Measurements from ENCODE around the gene OR14J1.
"Not testable (repeated sequence)": the region's sequence is repeated elsewhere in the genome, so short reads cannot be mapped to it uniquely, and the experiment has no call there.

The OR14J1 gene

GRCh38 chr6:29301316-29301715, at the start of gene OR14J1:
OR14J1 (plus strand) TSS chr6:29301701; CDS start chr6:29306690, 4,989 bp downstream.
- DNase-seq = no peak

DNA sequence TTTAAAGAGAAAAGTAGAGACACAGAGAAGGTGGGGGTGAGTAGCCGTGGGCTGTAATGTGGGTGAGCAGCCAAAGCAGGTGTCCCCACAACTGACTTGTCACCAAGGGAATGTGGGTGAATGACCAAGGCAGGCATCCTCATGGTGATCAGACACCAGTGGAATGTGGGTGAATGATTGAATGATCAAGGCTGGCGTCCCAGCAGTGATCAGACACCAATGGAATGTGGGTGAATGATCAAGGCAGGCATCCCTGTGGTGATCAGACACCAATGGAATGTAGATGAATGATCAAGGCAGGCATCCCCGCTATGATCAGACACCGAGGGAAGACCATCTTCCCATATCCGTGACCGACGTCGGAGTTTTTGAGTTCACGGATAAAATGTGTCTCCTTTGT, 49.8 kb upstream of the OR14J1 start:
- DNase-seq = no peak

DNA sequence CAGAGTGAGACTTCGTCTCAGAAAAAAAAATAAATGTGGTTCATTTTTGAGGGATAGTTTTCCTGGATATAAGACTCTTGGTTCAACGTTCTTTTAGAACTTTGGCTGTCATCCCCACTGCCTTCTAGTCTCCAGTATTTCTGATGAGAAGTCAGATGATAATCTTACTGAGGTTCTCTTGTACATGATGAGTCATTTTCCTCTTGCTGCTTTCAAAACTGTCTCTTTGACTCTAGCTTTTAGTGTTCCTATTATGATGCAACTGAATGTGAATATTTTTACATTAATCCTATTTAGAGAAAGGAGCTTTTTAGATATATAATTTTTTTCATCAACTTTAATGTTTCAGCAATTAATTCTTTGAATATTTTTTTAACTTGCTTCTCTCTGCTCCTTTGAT, 46.0 kb upstream of the OR14J1 start:
- DNase-seq = no peak

DNA sequence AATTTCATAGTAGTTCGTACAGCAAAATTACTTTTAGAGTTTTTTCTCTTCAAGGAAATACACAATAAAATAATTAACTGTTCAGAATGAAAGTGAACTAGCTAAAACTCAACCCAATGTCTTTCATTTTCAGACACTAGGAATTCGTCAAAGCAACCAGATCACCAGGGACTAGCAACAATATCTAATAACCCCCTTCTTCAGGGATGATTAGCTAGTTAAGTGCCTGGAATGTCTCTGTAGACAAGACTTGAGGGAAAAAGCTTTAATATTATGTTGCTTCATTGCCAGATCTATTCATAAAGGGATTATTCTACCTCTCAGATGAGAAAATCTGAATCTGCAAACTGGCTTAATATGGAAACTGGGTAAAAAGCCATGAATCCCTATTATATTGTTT, 41.8 kb upstream of the OR14J1 start:
- DNase-seq = no peak

- no peak for DNase-seq
These were observed 38.5 kb upstream of the OR14J1 start for GRCh38 chr6:29263001-29263400.

DNA sequence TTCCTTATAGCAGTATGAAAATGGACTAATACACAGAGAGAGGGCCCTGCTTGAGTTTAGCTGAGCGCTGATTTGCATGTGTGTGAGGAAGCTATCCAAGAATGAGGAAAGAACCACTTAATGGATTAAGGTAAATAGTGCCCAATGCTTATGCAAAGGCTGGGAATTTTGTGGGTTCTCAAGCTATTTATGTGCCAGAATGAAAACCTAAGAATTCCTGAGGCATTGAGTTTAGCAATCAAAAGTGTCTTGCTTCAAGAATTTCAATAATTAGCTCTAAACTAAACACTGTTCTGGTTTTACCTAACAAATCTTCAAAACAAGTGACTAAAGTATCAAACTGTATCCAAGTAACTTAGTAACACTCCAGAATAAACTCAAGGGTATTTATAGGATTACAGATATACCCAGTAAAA, 7.0 kb upstream of the OR14J1 start:
- no peak for DNase-seq

GRCh38 chr6:29295181-29295585, 6.3 kb upstream of the OR14J1 start:
- no peak for DNase-seq

- DNase-seq = no peak
These were observed 5.9 kb upstream of the OR14J1 start for GRCh38 chr6:29295623-29296022.

- no peak for DNase-seq
These were observed 18.4 kb downstream of the OR14J1 start for GRCh38 chr6:29319931-29320330.

- DNase-seq = not testable (repeated sequence)
These were observed 21.8 kb downstream of the OR14J1 start for GRCh38 chr6:29323332-29323731.

DNA sequence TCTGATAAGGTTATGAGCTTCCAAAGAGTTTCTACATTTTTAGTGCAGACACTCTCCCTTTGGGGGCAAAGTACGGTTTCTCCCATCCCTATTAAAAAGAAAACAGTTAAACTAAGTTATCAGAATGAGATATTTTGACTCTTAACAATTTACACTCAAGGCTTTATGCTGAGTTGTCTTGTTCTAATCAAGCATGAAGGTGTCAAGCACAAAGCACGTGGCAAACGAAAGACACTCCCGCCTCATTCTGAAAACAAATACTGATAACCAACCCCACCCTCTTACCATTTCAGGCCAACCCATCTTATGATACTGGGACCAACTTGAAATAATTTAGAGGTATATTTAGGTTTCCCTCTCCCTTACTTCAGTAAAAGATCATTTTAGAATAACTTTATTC, 24.3 kb downstream of the OR14J1 start:
- no peak for DNase-seq

- no peak for DNase-seq
These were observed 31.2 kb downstream of the OR14J1 start for GRCh38 chr6:29332676-29333075.

DNA sequence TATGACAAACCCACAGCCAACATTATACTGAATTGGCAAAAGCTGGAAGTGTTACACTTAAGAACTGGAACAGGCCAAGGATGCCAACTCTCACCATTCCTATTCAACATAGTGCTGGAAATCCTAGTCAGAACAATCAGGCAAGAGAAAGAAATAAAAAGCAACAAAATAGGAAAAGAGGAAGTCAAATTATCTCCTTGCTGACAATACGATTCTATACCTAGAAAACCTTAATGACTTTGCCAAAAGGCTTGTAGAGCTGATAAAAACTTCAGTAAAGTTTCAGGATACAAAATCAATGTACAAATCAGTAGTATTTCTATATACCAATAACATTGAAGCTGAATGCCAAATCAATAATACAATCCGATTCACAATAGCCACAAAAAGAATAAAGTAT, 34.8 kb downstream of the OR14J1 start:
- no peak for DNase-seq

GRCh38 chr6:29345380-29345779, 43.9 kb downstream of the OR14J1 start:
- DNase-seq = no peak

DNA sequence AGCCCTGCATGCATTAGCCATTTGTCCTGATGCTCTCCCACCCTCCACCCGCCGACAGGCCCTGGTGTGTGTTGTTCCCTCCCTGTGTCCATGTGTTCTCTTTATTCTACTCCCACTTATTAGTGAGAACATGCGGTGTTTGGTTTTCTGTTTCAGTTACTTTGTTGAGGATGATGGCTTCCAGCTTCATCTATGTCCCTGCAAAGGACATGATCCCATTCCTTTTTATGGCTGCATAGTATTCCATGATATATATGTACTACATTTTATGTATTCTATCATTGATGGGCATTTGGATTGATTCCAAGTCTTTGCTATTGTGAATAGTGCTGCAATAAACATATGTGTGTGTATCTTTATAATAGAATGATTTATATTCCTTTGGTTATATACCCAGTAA, 47.8 kb downstream of the OR14J1 start:
- not testable (repeated sequence) for DNase-seq

- no peak for DNase-seq
These were observed 53.5 kb downstream of the OR14J1 start for GRCh38 chr6:29354980-29355379.

- DNase-seq = no peak
These were observed 54.1 kb downstream of the OR14J1 start for GRCh38 chr6:29355603-29356002.

All from NCI-H2171 (cell line).